Ishikawa (cell line): ENCODE results near the gene NETO2.

Experiments used
- CREB1 ChIP-seq: IDR thresholded peaks from 2 replicates; pipeline ENCODE4 v1.6.1; 2012; ENCODE audit warnings: low read depth
- EGR1 ChIP-seq: IDR thresholded peaks from 2 replicates; pipeline ENCODE4 v1.6.1; 2012
- FOXM1 ChIP-seq: IDR thresholded peaks from 2 replicates; pipeline ENCODE4 v1.6.1; 2012; ENCODE audit warnings: low read depth, borderline replicate concordance
- RAD21 ChIP-seq: IDR thresholded peaks from 2 replicates; pipeline ENCODE4 v1.6.1; 2012; ENCODE audit warnings: low read depth
- TAF1 ChIP-seq: IDR thresholded peaks from 2 replicates; pipeline ENCODE4 v1.6.1; 2012; ENCODE audit warnings: low read depth, mild to moderate bottlenecking
- TCF12 ChIP-seq: IDR thresholded peaks from 2 replicates; pipeline ENCODE4 v1.6.1; 2012; ENCODE audit warnings: low read depth
- YY1 ChIP-seq: IDR thresholded peaks from 2 replicates; pipeline ENCODE4 v1.6.1; 2012; ENCODE audit warnings: low read depth
- ZBTB7A ChIP-seq: IDR thresholded peaks from 2 replicates; pipeline ENCODE4 v1.6.1; 2012; ENCODE audit warnings: low read depth
- TF ChIP-seq, protein P1 (sequence below): IDR thresholded peaks from 2 replicates; pipeline ENCODE4 v1.6.1; 2012; ENCODE audit warnings: low read depth, mild to moderate bottlenecking
- TF ChIP-seq, protein P2 (sequence below): IDR thresholded peaks from 2 replicates; pipeline ENCODE4 v1.6.1; 2012

DNA sequence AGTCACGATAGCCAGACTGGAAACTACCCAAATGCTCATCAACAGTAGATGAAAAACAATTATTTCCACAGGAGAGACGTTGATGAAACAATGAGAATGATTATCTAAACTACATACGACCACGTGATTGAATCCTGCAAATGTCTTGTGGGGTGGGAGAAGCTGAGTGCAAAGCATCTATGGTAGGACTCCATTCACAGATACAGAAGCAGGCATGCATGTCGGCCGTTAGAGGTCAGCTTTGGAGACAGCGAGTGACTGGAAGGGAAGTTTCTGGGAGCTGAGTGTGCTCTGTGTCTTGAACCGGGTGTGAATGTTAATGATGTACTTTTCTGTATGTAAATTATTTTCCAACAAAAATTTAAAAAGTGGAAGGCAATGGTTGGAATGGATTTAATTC, 98.7 kb downstream of the NETO2 start:
- no peak for TF ChIP-seq YY1
- TF ChIP-seq FOXM1, result no peak
- TF ChIP-seq, protein P1, sequence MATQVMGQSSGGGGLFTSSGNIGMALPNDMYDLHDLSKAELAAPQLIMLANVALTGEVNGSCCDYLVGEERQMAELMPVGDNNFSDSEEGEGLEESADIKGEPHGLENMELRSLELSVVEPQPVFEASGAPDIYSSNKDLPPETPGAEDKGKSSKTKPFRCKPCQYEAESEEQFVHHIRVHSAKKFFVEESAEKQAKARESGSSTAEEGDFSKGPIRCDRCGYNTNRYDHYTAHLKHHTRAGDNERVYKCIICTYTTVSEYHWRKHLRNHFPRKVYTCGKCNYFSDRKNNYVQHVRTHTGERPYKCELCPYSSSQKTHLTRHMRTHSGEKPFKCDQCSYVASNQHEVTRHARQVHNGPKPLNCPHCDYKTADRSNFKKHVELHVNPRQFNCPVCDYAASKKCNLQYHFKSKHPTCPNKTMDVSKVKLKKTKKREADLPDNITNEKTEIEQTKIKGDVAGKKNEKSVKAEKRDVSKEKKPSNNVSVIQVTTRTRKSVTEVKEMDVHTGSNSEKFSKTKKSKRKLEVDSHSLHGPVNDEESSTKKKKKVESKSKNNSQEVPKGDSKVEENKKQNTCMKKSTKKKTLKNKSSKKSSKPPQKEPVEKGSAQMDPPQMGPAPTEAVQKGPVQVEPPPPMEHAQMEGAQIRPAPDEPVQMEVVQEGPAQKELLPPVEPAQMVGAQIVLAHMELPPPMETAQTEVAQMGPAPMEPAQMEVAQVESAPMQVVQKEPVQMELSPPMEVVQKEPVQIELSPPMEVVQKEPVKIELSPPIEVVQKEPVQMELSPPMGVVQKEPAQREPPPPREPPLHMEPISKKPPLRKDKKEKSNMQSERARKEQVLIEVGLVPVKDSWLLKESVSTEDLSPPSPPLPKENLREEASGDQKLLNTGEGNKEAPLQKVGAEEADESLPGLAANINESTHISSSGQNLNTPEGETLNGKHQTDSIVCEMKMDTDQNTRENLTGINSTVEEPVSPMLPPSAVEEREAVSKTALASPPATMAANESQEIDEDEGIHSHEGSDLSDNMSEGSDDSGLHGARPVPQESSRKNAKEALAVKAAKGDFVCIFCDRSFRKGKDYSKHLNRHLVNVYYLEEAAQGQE, result no peak
- TF ChIP-seq EGR1, result no peak
- no peak for TF ChIP-seq TCF12
- TF ChIP-seq CREB1, result no peak
- TF ChIP-seq, protein P2, sequence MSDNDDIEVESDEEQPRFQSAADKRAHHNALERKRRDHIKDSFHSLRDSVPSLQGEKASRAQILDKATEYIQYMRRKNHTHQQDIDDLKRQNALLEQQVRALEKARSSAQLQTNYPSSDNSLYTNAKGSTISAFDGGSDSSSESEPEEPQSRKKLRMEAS, result no peak
- no peak for TF ChIP-seq TAF1
- TF ChIP-seq RAD21, result no peak
- TF ChIP-seq ZBTB7A, result no peak
